OCI-LY3 (cell line): ENCODE measurements around the gene EPM2A.

Experiments
- H2AFZ ChIP-seq: fragments of 200-600, 300-600 bp; shearing (Covaris generic); 2 replicates; pipeline ENCODE4 v1.6.0; 2014; ENCODE audit warnings: antibody characterized with exemption, low read depth, low read length
- H3K27ac ChIP-seq: fragments of 200-600, 300-600 bp; sonication (generic); 2 replicates; pipeline ENCODE4 v1.5.1; 2014; ENCODE audit warnings: mild to moderate bottlenecking, low read length, moderate library complexity, mixed read lengths
- H3K27me3 ChIP-seq: fragments of 200-600, 300-600 bp; sonication (generic); 2 replicates; pipeline ENCODE4 v1.6.1; 2014; ENCODE audit warnings: low read depth, low read length, mixed read lengths
- H3K36me3 ChIP-seq: fragments of 200-600, 300-600 bp; sonication (generic); replicated peaks from 2 replicates; pipeline ENCODE3; 2014; ENCODE audit warnings: low read depth, low read length, mixed read lengths
- H3K4me1 ChIP-seq: fragments of 300-600, 200-600 bp; sonication (generic); 2 replicates; pipeline ENCODE4 v1.6.1; 2014; ENCODE audit warnings: low read length, mixed read lengths
- H3K4me2 ChIP-seq: fragments of 200-600, 300-600 bp; sonication (generic); 2 replicates; pipeline ENCODE4 v1.6.1; 2014; ENCODE audit warnings: low read length, mixed read lengths
- H3K4me3 ChIP-seq: fragments of 300-600, 200-600 bp; sonication (generic); 2 replicates; pipeline ENCODE4 v1.5.1; 2014; ENCODE audit warnings: antibody characterized with exemption, mild to moderate bottlenecking, low read length, moderate library complexity
- H3K79me2 ChIP-seq: fragments of 300-600, 200-600 bp; shearing (Covaris generic); 2 replicates; pipeline ENCODE4 v1.6.1; 2014; ENCODE audit warnings: mild to moderate bottlenecking, low read length, mixed read lengths
- H3K9ac ChIP-seq: fragments of 300-600, 200-600 bp; shearing (Covaris generic); 2 replicates; pipeline ENCODE4 v1.6.0; 2014; ENCODE audit warnings: mild to moderate bottlenecking, low read length, moderate library complexity
- H3K9me3 ChIP-seq: fragments of 200-600, 300-600 bp; shearing (Covaris generic); 2 replicates; pipeline ENCODE4 v1.6.1; 2014; ENCODE audit warnings: low read length, mixed read lengths; ENCODE audit not compliant: insufficient read depth
- H4K20me1 ChIP-seq: fragments of 200-600, 300-600 bp; sonication (generic); 2 replicates; pipeline ENCODE4 v1.6.1; 2016; ENCODE audit warnings: low read length, mixed read lengths; ENCODE audit not compliant: insufficient read depth
- CTCF ChIP-seq: fragments of 200-600, 300-600 bp; sonication (generic); IDR thresholded peaks from 2 replicates; pipeline ENCODE4 v1.5.1; 2014; ENCODE audit warnings: antibody characterized with exemption, low read length, low read depth
- EZH2phosphoT487 ChIP-seq: fragments of 200-600 bp; shearing (Covaris generic); IDR thresholded peaks from 2 replicates; pipeline ENCODE4 v1.6.1; 2018; ENCODE audit warnings: antibody characterized with exemption, mixed run types, low read depth

The EPM2A gene

GRCh38 chr6:145631374-145631773 is 103.9 kb downstream of the EPM2A start:
- Histone ChIP-seq H3K27me3 (no peaks in the 10 kb centered on the region), H3K4me1 (no peaks in the 10 kb centered on the region), H3K79me2 (no peaks in the 10 kb centered on the region), H2AFZ (no peak overlapping the region), H3K27ac (no peak overlapping the region), H3K4me3 (no peak overlapping the region), H3K9me3 (no peaks in the 10 kb centered on the region), H3K9ac (no peak overlapping the region), H3K36me3 (no peaks in the 10 kb centered on the region), H4K20me1 (no peaks in the 10 kb centered on the region), H3K4me2 (no peak overlapping the region)
- TF ChIP-seq CTCF, result no peak
- no peak for TF ChIP-seq EZH2phosphoT487

DNA sequence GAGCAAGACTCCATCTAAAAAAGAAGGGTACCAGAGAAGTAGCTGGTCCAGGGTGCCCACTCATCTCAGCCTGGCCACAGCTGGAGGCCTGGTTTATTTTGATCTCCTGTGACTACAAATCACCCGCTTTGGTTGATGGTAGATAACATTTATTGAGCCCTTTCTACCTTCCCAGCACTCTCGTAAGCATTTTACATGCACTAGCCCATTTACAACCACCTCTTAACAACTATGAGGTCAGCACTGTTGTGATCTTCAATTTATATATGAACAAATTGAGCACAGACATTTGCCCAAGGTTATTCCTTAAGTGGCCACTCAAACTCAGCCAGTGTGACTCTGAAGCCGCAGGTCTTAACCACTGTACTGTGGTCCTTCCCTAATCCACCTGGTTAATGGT is 104.7 kb downstream of the EPM2A start:
- no peak overlapping the region for H3K4me2 ChIP-seq
- no peak overlapping the region for H3K4me3 ChIP-seq
- H3K27me3 ChIP-seq, result no peaks in the 10 kb centered on the region
- no peak overlapping the region for H3K27ac ChIP-seq
- H3K79me2 ChIP-seq, result no peaks in the 10 kb centered on the region
- TF ChIP-seq CTCF, result no peak
- no peak for TF ChIP-seq EZH2phosphoT487
- H3K9me3 ChIP-seq, result no peaks in the 10 kb centered on the region
- no peaks in the 10 kb centered on the region for H4K20me1 ChIP-seq
- H3K4me1 ChIP-seq, result no peaks in the 10 kb centered on the region
- no peak overlapping the region for H3K9ac ChIP-seq
- H2AFZ ChIP-seq, result no peak overlapping the region
- H3K36me3 ChIP-seq, result no peaks in the 10 kb centered on the region

GRCh38 chr6:145629478-145629877 is 105.8 kb downstream of the EPM2A start:
- no peaks in the 10 kb centered on the region for H3K79me2 ChIP-seq
- no peak overlapping the region for H3K27ac ChIP-seq
- no peak for TF ChIP-seq CTCF
- no peak for TF ChIP-seq EZH2phosphoT487

DNA sequence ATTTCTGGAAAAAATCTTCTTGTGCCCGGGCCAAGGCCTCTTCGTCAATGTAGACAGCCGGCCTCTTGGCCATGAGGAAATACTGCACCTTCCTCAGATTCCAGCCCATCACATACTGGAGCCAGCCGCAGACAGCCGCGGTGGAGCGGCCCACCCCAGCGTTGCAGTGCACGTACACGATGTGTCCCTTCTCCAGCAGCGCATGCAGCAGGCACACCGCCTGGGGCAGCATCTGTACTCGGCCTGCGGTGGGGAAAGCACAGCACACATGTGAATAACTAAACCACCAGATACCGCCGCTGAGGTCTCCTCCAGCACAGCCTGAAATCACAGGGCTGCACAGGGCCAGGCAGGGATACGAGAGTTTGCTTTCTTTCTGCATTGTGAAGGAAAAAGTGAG is 107.9 kb downstream of the EPM2A start:
- H3K9me3 ChIP-seq, result no peaks in the 10 kb centered on the region
- no peak overlapping the region for H2AFZ ChIP-seq
- no peaks in the 10 kb centered on the region for H4K20me1 ChIP-seq
- H3K4me2 ChIP-seq, result no peak overlapping the region
- H3K9ac ChIP-seq, result no peak overlapping the region
- TF ChIP-seq EZH2phosphoT487, result no peak
- no peak for TF ChIP-seq CTCF
- H3K36me3 ChIP-seq, result no peaks in the 10 kb centered on the region
- H3K4me1 ChIP-seq, result no peaks in the 10 kb centered on the region
- H3K4me3 ChIP-seq, result no peak overlapping the region
- no peaks in the 10 kb centered on the region for H3K27me3 ChIP-seq
- H3K79me2 ChIP-seq, result no peaks in the 10 kb centered on the region
- H3K27ac ChIP-seq, result no peak overlapping the region

More at GRCh38 chr6:145629478-145629877, 105.8 kb downstream of the EPM2A start:
- Histone ChIP-seq H3K4me1 (no peaks in the 10 kb centered on the region), H3K9me3 (no peaks in the 10 kb centered on the region), H2AFZ (no peak overlapping the region), H3K9ac (no peak overlapping the region), H3K4me3 (no peak overlapping the region), H3K27me3 (no peaks in the 10 kb centered on the region), H3K4me2 (no peak overlapping the region), H4K20me1 (no peaks in the 10 kb centered on the region), H3K36me3 (no peaks in the 10 kb centered on the region)
